Measurements from ENCODE around the gene ACSL6.

Gene ACSL6

DNA sequence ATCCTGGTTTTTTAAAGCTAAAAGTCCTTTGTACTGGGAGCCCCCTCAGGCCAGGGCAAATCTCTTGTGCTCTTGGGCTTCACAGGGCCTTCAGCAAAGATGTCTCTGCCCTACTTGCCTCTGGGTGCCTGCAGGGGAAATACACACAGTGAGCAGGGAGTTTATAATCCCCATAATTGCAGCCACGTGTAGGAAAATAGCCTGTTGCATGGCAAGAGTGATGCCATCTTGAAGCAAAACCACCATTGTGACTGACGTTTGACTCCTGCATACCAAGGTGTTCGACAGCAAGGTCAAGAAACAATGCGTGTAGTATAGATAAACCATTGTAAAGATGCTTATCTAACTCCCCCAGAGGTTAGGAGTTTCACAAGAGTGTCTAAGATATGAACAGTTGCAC is 37.6 kb upstream of the ACSL6 start:
- DNase-seq (ENCODE audit: low spot score), result no peak

DNA sequence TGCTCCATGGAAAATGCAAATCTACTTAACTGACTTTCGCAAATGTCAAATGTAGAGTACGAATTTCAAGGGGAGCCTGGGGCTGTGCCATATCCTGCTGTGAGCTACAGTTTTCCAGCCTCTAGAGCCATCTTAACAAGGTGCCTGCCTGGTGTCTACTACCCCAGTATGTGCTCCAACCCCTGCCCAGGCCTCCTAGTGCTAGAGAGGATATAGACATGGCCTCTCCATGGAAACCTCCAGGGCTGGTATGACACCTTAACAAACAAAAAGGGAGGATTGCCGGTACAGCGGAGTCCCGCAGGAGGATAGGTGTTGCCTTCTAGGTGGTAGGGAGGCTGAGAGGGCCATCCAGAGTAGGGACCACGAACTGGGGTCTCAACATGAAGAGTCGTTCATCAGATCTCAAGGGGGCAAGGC is 35.4 kb upstream of the ACSL6 start:
- no peak for DNase-seq (ENCODE audit: low spot score)

DNA sequence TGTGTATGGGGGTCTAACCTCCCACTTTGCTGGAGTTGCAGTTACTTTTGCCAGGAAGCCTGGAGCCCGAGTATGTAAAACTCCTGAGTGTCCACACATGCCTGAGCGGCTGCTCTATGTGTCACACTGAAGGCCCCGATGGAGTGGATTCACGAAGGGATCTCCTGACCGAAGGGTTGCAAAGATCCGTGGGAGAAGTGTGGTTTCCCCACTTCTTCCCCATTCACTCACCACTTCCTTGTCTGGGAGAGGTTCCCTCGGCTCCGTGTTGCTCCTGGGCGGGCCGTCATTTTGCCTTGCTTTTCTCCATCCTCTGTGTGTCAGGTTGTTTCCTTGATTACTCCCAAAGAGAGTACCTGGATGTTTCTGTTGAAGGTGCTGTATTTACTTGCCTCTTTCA is 32.7 kb upstream of the ACSL6 start:
- no peak for DNase-seq (ENCODE audit: low spot score)

DNA sequence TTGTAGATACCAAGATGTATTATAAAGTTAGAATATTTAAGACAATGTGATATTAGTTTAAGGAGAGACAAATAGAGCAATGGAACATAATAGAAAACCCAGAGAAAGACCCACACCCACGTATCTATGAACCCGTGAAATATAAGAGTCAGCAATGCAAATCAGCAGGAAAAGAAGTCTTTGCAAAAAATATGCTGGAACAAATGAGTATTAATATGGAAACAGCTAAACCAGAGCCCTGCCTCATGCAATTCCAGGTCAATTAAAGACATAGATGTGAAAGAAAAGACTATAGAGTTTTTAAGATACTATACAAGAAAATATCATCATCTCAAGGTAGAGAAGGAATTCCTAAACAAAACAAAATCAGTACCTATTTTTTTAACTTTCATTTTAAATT is 25.9 kb upstream of the ACSL6 start:
- no peak for DNase-seq (ENCODE audit: low spot score)

DNA sequence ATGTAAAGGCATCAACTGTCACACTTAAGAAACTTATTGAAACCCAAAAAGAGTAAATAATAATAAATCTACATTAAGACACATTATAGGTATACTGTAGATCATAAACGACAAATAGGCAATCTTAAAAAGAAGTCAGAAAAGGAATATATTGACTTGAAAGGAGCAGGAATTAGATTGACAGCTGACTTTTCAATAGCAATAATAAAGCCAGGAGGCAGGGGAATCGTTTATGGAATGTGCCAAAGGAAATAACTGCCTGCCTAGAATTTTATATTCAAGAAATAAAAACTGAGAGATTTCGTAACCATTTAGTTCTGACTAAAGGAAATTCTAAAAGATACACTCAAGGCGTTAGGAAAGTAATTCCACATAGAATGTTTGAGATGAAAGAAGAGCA is 21.7 kb upstream of the ACSL6 start:
- no peak for DNase-seq (ENCODE audit: low spot score)

DNA sequence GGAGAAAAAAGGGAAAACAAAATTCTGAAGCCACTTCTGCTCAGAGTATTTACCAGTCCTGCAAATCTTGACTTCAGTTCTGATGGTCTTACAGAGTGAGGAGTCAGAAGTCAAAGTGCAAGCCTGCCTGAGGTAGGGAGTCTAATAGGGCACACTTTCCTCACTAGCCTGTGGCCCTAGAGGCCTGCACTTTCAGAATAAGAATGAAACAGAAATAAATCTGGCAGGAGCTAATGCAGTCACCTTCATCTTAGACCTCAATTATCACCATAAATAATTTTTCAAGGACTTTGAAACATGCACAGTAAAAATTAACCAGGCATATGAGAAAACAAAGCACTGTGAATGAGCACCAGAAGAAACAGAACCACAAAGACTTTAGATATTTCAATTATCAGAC is 20.7 kb upstream of the ACSL6 start:
- no peak for DNase-seq (ENCODE audit: low spot score)

DNA sequence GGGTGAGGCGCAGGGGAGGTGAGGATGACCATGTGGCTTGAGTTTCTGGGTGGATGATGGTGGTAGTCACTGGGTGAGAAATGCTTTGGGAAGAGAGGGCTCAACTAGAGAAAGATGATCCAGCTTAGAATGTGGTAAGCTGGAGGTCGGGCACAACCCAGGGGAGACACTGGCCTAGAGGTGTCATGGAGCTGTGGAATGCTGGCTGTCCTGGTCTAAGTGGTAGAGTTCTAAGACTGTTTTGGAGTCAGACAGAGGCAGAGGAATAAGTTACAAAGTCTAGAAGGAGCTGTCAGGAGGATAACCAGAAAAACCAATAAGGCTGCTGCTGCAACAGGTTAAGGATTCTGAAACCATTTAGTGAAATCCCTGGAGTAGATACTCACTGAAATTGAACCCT is 19.2 kb upstream of the ACSL6 start:
- no peak for DNase-seq (ENCODE audit: low spot score)

DNA sequence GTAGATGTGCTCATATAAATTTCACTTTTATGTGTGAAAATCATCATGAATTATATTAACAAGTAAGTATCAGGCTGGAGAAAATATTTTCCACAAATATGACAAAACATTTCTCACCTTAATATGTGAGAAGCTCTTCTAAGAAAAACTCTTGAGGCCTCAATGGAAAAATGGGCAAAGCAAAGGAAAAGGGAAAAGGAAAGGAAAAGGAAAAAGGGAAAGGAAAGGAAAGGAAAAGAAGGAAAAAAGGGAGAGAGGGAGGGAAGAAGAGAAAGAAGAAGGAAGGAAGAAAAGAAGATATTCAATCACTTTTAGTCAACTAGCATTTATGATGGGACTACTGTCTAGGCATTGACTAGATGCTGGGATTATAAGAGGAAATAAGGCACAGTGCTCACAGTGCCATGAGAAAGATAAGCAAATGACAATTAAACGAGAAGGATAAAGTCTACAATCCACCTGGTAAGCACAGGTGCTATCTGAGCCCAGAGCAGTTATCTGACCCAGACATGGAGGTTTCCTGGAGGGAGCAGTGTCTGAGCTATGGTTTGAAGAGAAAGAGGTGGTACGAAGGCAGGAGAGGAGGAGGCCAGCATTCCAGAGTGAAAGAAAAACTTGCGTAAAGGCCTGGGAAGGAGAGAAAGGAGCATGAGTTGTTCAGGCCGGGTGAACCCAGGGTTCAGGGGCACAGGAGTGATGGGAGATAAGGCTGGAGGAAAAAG is 18.3 kb upstream of the ACSL6 start:
- no peak for DNase-seq (ENCODE audit: low spot score)

DNA sequence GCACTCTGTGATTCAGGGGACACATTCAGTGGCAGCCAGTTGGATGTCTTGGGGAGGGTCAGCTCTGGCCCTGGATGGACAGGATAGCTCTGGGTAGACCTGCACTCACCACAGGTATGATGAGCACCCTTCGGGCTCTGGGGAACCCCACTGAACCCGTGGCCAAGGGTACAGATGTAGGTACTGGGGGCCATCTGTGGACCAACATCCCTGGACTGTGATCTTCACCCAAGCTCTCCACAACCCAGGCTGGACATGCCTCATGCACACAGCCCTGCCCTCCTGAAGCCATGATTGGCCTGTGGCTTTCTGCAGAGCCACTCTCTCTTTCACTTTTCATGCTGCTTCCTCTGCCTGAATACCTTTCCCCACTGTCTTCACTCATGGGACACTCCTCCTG is 15.6 kb upstream of the ACSL6 start:
- DNase-seq (ENCODE audit: low spot score), result no peak

DNA sequence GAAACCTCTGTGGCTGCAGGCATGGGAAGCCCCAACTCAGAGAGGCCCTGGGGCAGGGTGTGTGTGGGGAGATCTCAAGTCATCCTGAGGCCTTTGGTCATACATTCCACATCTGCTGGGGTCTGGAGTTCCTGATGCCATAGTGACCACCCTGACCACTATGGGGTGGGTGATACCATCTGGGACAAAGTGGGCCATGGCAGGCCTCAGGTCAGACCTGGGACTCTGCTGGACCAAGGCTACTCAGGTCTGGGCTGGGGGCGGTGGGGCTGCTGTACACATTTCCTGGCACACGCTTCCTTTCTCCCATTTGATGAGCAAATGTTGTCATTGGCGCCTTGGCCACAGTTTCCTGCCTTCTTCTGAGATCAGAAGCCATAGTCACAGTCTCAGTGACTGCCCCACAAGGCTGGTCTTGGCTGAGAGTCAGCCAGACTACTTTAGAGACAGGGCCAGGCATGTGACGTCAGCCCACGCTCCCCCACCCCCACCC is 15.1 kb upstream of the ACSL6 start:
- peak; percentile 54 for DNase-seq (ENCODE audit: low spot score)

DNA sequence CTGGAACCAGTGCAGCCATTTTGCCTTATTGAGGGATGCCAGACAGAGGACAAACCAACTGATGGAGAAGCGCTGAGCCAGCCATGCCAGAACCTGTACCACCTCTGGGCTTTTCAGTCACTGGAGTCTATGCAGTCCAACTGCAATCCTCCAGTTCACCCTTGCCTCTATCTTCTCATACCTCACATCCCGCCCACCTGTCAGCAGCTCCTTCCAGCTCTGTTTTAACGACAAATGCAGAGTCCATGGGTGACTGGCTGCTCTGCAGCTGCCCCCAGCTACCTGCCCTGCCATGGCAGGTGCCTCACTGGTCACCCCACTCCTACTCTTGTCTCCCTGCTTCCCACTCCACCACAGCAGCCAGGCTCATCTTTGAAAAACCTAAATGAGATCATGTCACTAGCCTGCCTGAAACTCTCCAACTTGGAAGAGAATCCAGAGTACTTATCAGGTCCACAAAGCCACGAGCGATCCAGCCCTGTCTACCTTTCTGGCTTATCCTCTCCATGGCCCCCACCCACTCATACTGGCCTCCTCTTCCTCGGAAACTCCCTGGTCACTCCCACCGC is 14.0 kb upstream of the ACSL6 start:
- no peak for DNase-seq (ENCODE audit: low spot score)

DNA sequence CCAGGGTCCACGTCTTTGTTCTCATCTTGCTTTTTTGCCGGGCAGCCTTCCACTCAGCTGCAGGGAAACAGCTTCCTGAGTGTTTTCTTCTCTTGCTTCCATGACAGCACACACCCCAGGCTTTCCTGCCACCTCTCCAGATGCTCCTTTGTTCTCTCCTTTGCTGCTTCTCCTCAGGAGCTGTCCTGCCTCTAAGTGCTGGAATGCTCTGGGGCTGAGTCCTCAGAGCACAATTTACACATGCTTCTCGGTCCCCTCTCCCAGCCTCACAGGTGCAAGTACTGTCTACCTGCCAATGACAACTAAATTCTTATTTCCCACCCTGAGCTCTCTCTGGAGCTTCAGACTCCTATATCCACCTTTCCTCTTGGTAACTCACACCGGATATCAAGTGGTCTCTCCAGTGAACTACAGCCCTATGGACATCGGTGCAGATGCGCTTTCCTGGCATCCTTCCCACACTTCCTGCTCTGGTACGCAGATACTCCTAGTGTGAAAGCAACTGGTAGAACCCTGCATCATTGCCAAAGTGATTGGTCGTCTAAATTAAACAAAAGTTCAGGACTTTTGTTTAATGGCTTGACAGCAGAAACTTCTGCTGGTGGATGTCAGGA is 13.4 kb upstream of the ACSL6 start:
- no peak for DNase-seq (ENCODE audit: low spot score)

DNA sequence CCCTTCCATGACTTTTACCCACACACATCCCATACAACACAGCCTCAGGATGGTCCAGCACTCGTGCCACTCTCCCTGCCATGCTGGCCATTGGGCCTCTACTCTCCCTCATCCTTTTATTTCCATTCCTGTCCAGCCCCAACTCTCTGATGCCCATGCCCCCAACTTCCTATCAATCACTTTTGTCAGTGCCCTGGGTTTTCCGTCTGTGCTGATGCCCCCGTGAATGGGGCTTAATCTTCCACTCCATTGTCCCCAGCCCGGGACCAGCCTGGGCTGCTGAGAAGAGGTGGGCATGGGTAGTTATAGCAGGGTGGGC is 12.6 kb upstream of the ACSL6 start:
- no peak for DNase-seq (ENCODE audit: low spot score)

DNA sequence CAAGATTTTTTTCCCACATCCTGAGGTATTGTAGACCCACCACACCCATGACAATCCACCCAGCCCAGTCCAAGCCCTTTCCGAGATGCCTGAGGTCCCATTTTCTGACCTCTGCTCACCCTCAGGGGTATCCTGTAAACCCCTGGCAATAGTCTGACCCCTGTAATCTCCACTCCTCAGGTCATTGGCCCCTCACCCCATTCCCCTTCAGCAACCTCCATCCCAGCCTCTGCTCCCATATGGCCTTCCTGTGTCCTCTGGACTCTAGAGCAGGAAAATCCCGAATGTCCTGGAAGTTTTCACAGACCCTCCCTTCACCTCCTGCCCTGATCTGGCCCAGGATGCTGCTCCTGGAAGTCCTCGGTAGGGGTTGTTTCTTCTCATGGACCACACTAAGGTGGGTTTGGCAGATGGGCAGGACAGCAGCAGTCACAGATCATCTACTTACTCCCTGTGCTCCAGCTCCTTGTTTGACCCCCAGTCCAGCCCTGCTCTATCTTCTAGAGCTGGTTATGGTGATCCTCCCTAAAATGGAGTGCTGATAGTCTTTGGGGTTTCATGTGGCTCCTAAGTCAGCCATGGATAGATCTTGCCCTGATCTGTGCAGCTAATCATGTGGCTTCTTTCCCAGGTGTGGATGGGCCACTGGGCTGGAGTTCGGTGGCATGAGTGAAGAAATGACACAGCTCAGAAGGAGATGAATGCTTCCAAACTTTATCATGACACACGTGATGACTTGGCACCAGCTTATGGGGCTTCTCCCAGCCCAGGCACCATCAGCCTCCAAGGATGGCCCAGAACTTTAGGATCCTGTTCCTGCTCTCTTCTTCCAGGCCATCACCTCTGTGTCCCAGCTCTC is 12.0 kb upstream of the ACSL6 start:
- no peak for DNase-seq (ENCODE audit: low spot score)

DNA sequence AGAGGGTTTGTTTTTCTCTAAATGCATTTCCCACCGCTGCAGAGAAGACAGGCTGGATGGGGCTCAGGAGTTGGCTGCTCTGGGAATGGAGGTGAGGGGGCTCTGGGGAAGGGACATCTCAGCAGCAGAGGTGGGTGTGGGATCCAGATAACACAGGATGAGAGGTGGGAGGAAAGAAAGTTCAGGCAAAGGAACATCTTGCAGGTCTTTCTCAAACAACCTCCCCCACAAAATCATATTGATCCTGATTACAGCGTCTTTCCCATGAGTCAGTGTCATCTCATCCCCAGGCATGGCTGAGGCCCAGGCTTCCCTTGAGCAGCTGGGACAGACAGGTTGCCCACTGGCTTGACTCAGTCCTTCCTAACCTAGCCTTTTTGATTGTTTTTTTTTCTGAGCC is 11.3 kb upstream of the ACSL6 start:
- DNase-seq (ENCODE audit: low spot score), result no peak

DNA sequence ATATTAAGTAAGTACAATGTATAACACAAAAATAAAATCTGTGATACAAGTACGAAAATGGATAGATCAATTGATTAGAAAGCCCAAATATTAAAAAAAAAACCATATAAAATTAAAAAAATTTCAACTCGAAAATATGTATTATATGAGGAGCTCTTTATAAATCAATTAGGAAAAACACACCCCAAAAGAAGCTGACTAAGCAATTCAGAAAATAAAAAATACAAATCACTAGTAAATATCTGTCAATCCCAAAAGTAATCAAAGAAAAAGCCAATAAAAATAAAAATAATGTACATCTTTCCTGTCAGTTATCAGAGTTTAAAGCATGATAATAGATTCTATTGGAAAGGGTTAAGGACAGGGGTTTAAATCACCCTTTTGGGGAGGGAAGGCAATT is 10.2 kb upstream of the ACSL6 start:
- no peak for DNase-seq (ENCODE audit: low spot score)

DNA sequence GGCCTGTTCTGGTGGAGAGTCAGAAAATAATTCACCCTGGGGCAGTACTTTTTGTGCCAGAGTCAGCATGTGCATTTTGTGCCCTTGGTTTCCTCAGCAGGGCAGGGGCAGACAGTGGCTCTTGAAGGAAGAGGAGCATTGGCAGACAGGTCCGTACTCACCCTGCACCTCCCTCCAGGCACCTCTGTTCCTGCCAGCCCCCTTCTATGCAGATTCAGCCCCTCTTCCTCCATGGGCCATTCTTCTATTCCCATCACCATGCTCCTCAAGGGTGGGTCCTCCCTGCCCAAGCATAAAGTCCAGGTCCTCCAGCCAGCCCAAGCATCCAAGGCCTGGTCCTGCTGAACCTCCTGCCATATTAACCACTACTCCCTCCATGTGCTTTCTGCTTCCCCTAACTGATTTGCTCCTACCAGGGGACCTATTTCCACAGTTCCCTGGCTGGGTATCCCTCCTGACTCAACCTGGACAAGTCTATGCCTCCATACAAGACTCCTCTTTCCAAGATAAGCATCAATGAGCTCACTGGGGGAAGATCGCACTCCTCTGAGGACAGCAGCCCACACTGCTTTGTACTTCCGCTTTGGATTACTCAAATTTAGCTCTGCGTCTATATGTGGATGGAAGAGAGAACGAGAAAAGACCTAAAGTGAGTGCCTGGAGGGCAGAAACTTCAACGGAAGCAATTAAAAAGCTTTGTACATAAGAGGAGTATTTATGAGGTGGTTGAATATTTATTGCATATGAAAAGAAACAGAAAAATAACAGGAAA is 9.3 kb upstream of the ACSL6 start:
- no peak for DNase-seq (ENCODE audit: low spot score)

DNA sequence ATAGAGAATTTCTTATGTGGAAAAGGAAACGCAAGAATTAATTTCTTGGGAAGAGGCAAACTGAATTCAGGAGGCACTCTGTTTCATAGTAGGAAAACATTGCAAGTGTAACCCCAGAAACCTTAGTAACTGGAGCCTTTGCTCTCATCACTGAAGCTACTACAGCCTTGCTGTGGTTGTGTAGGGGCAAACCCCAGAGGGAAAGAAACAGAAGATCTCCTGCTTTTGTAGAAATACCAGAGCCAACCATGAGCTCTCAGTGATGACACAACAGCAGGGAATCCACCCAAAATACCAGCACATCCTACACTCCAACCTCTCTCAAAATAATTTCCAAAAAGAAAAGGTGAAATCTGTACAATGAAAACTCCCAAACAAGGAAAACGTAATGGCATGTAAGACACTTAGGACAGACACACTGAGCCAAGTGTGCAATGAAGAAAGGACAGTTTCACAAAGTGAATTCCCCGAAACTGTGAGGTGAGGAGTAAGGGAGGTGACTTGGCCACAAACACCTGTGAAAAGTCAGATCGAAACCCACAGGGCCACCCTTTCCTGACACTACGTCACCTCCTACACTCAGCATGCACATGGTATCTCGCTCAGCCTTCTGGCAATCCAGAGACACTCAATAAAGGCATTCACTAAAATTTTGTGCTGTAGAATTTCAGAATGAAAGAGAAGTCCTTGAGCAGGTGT is 8.5 kb upstream of the ACSL6 start:
- DNase-seq (ENCODE audit: low spot score), result peak; percentile 92

DNA sequence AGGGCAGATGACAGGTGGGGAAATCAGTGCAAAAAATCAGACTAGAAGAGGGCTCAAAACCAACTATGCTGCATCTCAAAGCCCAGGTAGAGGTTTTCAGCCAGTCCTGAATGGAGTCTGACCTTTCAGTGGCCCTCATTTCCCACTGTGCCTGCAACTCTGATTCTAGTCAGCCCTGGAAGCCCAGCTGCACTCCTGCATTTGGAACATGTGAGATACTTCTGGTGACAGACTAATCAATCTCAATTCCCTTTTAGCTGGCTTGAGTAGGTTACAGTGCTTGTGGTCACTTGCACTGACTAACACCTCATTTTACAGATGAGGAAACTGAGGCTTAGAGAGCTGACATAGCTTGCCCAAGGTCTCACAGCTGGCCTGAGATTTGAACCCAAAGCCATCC is 7.9 kb upstream of the ACSL6 start:
- no peak for DNase-seq (ENCODE audit: low spot score)

DNA sequence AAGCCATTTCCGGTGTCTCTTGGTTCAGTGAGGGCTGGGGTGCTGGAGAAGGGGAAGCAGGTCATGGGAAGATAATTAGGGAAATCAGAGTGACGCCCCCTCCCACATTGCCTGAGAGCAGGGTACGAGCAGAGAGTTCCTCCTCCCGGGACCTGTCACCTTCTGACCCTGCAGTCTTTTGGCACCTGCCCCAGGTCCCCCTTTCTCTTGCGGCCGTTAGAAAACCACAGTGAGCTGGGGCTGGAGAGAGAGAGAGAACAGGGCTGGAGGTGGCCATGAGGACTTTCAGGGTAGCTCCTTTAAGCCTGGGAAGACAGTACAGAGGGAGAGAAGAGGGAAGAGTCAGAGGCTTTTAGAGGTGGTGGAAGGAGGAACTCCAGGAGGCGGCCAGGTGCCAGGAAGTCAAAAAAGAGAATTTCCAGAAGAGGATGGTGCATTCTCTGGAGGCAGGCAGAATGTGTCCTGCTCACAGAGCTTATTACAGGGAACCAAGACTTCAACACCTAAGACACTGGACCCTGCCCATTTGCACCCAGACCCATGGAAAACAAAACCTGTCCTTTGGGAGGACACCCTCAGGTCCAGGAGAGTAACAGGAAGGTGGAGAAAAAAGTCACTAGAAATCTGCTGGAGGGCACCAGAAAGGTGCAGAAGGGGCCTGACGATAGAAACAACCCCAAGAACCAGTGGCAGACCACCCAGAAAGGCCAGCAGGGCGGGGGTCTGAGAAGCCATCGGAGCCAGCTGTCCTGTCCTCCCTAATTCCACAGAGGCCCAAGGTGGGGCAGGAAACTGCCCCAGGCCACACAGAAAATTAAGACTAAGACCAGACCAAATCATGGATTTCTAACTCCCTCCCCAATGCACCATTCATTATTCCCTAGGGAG is 6.5 kb upstream of the ACSL6 start:
- no peak for DNase-seq (ENCODE audit: low spot score)
